GM19324 (cell line): ENCODE measurements around the gene MESP1.

ENCODE experiments used
- ATAC-seq: cut with Tn5 transposase; IDR thresholded peaks from one replicate; pipeline ENCODE4 v1.9.1; 2021; ENCODE audit warnings: mild to moderate bottlenecking, moderate library complexity; ENCODE audit not compliant: unreplicated experiment, low FRiP score

The MESP1 gene

DNA sequence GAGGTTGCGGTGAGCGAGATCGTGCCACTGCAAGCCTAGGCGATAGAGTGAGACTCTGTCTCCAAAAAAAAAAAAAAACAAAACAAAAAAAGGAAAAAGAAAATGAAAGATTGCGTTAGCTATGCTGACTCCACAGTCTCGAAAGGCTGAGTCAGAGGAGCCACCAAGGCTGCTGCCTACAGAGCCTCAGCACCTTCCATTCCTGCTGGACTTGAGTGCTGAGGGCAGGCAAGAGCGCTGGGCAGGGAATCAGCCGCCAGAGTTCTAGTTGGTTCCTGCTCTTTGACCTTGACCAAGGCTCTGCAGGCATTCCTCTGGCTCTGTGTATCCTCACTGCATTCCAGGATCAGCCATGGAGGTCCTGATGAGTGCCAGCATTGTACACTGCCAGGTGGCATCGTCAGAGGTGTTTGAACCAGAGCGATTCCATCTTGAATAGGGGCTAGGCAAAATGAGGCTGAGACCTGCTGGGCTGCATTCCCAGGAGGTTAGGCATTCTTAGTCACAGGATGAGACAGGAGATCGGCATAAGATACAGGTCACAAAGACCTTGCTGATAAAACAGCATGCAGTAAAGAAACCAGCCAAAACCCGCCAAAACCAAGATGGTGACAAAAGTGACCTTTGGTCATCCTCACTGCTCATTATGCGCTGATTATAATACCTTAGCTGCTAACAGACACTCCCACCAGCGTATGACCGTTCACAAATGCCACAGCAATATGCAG is 31.0 kb upstream of the MESP1 start:
- no peak for ATAC-seq

DNA sequence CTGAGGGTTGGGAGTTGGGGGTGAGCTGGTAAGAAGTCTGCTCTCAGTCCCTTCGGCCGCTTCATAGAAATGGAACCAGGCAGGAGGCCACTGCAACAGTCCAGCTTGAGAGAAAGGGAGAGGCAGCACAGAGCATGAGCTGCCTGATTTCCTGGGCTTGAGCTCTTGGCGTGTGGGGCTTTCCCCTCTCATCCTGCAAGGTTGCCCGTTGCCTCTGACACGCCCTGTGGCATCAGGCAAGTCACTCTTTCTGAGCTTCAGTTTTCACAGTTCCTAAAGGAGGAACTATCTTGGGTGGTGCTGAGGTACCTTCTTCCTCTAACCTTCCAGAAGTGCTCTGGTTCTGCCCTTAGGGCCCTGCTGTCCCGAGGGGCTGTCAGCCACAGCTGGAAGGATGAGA is 30.0 kb upstream of the MESP1 start:
- no peak for ATAC-seq

DNA sequence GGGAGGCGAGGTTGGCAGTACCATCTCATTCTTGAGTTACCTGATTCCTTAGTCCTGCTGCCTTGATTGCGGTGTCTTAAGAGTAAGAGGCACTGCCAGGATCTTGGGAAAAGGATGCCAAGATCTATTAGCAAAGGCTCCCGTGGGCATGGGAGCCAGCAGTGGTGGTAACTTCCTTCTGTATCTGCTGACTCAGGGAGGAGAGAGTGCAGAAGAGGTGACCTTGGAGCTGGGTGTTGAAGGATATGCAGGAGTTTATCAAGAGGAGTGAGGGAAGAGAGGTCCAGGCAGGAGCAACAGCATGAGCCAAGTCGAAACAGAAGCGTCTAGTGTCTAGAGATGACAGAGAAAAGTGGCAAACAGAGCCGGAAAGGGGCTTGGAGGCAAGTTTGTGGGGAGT is 29.6 kb upstream of the MESP1 start:
- no peak for ATAC-seq

DNA sequence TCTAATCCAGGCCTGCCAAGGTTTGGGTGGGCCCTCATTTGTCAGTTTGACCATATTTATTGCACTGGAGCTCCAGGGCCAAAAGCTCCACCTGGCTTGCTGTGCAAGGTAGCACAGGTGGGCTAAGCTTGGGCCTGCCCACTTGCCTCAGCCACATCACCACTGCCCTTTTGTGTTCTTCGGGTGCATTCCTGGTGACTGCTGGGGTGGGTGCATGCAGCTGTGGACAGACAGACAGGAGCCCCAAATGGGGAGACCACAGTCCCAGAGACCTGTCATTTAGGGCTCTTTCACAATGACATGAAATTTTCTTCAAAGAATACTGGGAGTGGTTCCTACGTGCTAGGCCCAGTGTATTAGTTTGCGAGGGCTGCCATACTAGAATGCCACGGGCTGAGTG is 27.8 kb upstream of the MESP1 start:
- no peak for ATAC-seq

DNA sequence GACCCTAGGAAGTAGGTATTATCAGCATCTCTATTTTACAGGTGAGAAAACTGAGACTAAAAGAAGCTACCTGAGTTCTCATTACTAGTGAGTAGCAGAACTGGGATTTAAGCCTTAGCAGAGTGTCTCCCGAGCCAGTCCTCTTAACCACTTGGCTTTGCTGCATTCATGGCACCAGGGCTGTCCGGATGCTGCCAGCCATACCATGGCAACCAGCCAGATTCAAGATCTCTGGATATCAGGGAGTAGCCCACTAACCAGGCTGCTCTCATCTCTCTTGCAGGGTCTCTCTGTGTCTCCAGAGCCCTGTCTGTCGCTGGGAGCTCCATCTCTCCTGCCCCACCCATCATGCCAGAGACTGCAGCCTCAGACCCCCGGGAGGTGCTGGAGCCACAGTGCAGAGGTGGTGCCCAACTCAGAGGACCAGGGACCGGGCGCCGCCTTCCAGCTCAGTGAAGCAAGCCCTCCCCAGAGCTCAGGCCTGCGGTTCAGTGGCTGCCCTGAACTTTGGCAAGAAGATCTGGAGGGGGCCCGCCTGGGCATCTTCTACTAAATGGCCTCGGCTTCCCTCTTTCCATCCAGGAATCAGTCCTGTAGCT is 26.8 kb upstream of the MESP1 start:
- ATAC-seq: no peak

DNA sequence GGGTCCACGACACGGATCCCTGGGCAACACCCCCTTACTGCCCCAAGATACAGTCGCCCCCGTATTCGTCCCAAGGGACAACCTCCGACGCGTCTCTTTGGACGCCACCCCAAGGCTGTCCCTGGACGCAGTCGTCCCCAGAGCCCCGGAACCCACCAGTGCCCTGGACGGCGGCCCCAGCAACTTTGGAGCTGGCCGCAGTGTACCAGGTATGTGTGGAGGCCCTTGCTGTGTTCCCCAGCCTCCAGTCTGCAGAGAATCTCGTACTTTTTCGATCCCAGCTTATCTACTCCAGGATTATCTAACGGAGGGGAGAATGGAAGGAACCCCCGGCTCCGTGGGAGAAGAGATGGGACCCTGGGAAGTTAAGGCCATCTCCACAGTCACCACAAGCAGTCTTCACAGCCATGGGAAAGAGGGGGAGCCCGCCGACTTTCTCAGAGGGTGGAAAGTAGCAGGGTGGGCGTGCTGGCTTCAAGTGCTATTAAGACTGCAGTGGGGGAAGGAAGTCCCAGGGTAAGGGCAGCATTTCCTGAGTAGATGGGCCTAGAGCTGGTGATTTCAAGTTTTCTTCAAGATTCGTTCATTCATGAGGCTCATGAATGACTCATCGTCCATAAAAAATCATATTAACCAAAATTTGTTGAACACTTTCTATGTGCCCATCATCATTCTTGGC is 26.2 kb upstream of the MESP1 start:
- ATAC-seq: no peak

DNA sequence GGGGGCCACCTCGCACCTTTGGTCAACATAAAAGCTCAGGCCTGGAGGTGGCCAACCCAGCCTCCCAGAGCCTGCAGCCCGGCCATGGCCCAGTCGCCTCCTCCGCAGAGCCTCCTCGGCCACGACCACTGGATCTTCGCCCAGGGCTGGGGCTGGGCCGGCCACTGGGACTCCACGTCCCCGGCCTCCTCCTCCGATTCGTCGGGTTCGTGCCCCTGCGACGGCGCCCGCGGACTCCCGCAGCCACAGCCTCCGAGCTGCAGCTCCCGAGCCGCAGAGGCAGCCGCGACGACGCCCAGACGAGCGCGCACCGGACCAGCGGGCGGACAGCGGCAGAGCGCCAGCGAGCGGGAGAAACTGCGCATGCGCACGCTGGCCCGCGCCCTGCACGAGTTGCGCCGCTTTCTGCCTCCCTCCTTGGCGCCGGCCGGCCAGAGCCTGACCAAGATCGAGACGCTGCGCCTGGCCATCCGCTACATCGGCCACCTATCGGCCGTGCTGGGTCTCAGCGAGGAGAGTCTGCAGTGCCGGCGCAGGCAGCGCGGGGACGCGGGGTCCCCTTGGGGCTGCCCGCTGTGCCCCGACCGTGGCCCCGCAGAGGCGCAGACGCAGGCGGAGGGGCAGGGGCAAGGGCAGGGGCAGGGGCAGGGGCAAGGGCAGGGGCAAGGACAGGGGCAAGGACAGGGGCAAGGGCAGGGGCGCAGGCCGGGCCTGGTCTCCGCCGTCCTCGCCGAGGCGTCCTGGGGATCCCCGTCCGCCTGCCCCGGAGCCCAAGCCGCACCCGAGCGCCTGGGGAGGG is 25.4 kb upstream of the MESP1 start, which contains the start of gene MESP2:
Gene MESP2 (plus strand): TSS at position 59 of the 799 bp plus-strand sequence. CDS start 26 bp downstream, at position 85.
- ATAC-seq: peak; percentile 52

DNA sequence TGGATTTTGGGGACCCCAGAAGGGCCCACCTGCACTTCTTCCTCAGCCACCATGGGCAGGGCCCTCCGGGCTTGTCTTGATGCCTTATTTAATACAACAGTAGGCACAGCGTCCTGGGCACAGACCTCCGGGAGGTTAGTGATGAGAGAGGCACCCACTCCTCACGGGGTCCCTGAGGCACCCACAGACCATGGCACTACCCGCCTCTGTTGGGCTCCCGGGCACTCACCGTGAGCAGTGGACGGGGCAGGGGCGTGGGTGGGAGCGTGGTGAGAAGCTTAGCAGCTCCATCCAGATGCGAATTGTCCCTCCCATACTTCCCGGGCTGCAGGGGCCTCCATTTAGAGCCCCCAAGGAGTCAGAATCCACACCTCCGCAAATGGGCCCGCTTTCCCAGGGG is 24.8 kb upstream of the MESP1 start:
- ATAC-seq: no peak

DNA sequence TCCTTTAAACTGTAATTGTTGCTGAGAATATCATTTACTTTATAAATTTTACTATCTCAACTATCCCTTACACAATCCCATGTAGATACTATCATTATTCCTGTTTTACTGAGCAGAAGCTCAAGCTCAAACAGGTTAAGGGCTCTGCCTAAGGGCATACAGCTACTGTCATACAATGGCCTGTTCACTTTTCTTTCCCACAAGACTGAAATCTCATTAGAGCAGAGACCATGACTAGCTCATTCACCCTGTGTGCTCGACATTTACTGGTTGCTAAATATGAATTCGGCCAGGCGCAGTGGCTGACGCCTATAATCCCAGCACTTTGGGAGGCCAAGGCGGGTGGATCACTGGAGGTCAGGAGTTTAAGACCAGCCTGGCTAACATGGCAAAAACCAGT is 23.4 kb upstream of the MESP1 start:
- no peak for ATAC-seq

DNA sequence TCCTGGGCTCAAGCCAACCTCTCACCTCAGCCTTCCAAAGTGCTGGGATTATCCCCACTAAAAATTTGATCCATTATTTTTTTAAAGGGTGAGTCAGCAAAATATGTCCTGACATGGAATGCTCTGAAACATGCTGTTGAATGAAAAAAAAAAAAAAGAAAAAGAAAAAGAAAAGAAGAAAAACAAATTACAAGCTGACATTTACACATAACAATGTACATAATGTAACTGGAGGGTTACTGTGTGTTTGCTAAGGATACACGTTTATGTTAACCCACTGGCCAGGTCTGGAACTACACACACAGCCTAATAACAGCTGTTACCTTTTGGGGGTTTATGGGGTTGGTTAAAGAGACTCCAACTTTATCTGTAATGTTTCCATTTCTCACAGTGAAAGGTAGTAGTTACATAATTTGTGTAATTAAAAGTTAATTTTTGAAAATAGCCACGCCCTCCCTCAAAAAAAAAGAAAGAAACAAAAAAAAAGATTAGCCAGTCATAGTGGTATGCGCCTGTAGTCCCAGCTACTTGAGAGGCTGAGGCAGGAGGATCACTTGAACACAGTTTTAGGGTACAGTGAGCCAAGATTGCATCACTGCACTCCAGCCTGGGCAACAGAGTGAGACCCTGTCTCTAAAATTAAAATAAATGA is 22.0 kb upstream of the MESP1 start:
- no peak for ATAC-seq

DNA sequence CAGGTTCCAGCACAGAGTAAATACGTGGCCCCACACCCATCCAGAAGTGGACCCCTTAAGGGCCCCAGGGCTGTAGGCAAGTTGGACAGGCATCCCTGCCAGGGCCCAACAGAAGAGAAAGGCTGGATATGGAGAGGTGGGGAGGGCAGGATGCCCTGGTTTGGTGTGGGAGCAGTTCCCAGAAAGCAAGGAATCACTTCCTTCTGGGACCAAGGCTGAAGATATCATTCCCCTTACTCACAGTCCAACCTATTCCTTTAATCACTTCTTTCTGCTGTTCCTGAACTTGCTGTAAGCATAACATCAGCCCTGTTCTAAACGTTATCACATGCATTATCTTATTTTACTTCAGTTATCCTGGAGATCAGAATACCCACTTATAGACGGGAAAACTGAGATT is 19.0 kb upstream of the MESP1 start:
- no peak for ATAC-seq

DNA sequence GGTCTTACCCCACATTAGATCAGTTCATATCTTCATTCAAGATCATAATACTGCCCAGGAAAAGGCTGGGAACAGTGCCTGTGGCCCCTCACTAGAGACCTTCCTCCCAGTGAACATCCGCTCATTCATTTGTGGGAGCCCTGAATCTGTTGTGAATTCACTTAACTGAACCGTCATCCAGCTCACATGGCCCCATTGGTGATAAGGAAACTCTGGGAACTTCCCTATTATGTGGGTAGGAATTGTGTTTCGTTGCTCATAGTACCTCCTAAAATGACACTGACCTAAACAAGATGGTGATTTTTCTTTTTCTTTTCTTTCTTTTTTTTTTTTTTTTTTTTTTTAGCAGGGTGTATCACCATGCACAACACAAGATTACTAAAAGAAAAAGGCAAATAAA is 18.3 kb upstream of the MESP1 start:
- no peak for ATAC-seq

DNA sequence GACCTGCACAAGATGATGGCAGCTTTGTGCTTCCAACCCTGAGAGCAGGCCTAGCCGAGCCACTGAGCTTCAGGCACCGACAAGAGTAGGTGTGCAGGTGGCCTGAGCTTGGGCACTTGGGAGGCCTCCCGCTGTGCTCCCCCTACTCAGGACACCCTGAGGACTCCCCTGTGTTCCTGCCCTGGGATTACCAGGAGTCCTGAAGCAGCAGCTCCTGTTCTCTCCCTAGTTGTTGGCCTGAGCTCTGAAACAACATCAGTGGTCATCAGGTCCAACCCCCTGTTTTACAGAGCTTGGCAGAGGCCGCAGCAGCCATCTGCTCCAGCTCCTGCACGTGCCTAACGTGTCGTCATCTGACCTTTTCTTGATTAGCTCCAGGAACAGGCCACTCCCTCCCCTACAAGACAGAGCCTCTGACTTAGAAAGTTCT is 17.0 kb upstream of the MESP1 start:
- no peak for ATAC-seq

DNA sequence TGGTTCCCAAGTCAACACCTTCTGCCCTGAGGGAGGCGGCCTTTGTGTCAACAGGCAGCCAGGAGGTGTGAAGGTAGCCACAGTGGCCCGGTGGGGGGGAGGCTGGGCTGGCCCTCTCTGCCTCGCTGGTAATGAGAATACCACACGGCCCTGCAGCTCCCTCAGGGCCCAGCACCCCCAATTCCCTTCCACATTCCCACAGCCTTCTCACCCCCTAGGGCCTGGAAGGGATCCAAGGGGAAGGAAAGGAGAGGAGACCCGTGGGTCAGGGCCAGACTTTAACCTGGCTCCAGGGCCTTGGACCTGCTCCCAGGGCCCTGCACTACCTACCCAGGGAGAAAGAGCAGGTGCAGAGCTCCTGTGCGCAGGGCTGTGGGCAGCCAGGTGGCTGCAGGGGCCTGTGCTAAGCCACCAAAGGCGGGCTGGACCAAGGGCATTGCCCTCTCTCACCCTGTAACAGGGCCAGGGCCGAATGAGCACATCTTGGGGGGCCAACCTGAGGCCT is 16.4 kb upstream of the MESP1 start:
- no peak for ATAC-seq

DNA sequence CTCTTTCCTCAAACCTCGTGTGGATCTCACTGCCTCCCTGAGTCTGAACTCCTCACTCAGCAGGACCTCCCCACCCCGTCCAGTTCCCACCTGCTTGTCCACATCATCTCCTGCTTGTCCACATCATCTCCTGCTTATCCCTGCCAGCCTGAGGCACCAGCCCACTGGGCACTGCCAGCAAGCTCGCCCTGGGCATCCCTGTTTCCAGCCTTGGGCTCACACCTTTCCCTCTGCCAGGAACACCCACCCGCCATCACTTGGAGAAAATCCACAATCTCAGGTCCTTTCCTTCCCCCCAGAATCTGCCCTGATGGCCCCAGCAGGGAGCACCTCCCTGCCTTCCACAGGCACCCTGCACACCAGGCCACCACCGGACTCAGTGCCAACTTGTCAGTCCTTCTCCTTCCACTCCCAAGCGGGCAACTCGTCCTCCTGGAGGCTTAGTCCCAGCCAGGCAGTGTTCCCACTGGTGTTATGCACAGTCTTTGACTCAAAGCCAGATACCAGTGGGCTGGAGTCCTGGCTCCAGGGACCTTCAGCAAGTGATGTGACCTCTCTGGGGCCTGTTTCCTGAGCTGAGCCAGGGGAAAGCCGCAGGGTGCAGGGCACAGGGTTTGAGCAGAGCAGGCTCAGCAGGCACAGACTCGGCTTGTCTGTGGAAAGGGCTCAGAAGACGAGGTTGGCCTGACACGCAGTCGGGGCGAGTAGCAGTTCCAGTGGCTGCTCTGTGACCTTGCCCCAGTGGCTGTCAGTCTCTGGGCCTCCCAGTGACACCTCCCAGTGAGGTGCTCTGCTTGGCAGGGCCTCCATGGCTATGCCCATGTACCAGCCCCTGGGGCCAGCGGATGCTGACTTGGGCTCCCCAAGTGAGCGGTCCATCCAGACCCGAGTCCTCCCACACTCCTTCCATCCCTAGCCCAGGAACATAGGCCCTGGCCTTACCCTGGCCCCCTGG is 15.6 kb upstream of the MESP1 start:
- ATAC-seq: no peak

DNA sequence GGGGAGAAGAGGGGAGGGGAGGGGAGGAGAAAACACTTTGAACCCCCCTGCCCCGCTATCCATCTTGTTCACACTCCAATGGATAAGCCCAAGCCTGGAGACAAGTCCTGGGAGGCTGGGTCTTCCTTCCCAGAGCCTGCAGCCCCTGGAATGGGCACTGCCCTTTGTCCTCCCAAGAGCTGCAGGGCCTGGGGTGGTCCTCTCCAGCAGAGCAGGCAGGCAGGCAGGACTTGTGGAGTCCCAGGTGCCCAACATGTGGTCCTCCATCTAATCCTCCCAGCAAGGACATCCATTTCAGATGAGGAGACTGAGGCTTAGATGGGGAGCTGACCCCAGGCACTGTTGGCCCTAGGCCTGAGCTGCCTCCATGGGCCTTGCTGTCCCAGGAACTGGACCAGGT is 14.6 kb upstream of the MESP1 start:
- no peak for ATAC-seq

DNA sequence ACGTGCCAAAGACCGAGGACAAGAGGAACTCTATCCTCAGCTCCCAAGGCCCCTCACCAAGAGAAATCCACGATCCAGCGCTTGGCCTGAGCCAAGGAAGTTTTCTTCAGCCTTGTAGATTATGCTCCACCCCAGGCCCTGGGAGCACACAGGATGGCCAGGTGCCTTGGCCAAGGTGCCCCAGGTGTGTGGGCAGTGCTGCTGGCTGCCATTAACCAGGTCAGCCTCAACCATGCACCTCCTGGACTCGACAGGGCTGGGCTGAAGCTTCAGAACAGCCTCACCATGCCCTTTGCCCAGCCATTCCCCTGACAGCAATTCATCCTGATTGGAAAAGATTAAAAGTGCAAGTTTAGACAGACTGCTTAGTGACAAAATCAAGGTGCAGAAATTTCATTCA is 10.9 kb upstream of the MESP1 start:
- ATAC-seq: no peak

DNA sequence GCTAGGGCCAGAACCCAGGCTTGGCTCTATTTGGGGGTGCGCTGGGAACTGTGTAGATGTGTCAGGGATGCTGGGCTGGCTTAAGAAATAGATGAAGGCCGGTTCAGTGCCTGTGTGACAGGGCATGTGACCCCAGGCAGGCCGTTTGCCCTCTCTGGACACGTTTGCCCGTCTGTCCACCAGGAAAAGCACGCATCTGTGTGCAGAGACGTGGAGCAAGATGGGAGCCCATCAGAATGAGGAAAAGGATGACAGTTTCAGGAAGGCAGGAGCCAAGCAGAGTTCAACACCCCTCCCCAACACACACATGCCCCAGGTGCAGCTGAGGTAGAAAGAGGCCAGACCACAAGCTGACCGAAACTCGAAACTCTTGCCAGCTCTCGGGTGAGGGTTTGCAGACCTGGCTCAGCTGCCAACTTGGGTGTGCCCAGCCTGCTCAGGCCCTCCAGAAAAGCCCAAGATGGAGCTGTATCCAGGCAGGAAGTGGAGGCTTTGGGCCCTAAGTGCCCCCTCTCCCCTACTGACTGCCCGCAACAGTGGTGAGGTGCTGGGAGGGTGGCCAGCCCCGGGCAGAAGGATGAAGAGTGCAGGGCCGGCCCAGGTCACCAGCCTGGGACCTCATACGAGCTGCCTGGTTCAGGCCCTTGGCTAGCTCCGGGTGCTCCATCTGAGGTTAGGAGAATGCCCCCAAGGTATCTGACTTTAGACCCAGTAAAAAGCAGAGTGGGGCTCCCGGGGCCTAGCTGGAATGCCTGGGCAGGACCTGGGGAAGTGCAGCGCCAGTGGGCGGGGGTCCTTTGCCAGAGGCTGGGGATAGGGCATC is 10.2 kb upstream of the MESP1 start:
- ATAC-seq: peak; percentile 74
